Activated B cell treated with CpG ODN at 0.5 μM for 24 hours (primary cell): ENCODE measurements around the gene MAGIX. TPM values are rescaled to one million over a fixed set of nuclear protein-coding genes. Genes with fewer than 3 reads are reported as not detected.
"Not testable (repeated sequence)": the region's sequence is repeated elsewhere in the genome, so short reads cannot be mapped to it uniquely, and the experiment has no call there.

ENCODE experiments used
- ATAC-seq: fragments of 200-7000 bp; cut with Tn5 transposase; one replicate; pipeline ENCODE4 v1.10.0; 2021; ENCODE audit warnings: low read depth, mild to moderate bottlenecking, moderate library complexity
- CTCF ChIA-PET: fragments of 350-600 bp; sonication (Branson Sonifier 250); formaldehyde crosslinking; loops from one replicate; lab custom pipeline; 2021; ENCODE audit warnings: antibody characterized with exemption; lab: Charles Lee
- POLR2A ChIA-PET: fragments of 350-600 bp; sonication (Branson Sonifier 250); formaldehyde crosslinking; loops from one replicate; lab custom pipeline; 2021; ENCODE audit warnings: antibody characterized with exemption; lab: Charles Lee
- DNase-seq: peaks from one replicate; pipeline ENCODE4 v3.0.0; 2022
- H3K27ac Mint-ChIP-seq: one replicate; pipeline ENCODE4 v1.8.0; 2020; ENCODE audit warnings: mixed read lengths
- H3K27me3 Mint-ChIP-seq: one replicate; pipeline ENCODE4 v1.8.0; 2021; ENCODE audit warnings: mixed read lengths
- H3K36me3 Mint-ChIP-seq: one replicate; pipeline ENCODE4 v1.8.0; 2021; ENCODE audit warnings: low read depth, mixed read lengths
- H3K4me1 Mint-ChIP-seq: one replicate; pipeline ENCODE4 v1.8.0; 2021; ENCODE audit warnings: mixed read lengths
- H3K4me3 Mint-ChIP-seq: one replicate; pipeline ENCODE4 v1.8.0; 2020; ENCODE audit warnings: mild to moderate bottlenecking, mixed read lengths
- H3K9me3 Mint-ChIP-seq: one replicate; pipeline ENCODE4 v1.8.0; 2020; ENCODE audit warnings: mixed read lengths
- intact Hi-C: fragments of 100-400 bp; cut with micrococcal nuclease; formaldehyde crosslinking; loops from one replicate; pipeline ENCODE4 v1.15.1; 2024
- total RNA-seq: library from RNA; stranded (reverse); gene quantifications from 2 replicates; pipeline ENCODE4 v1.2.3, GENCODE V29; 2022
- TF ChIP-seq, protein P1 (sequence below): fragments of 200-600 bp; IDR thresholded peaks from one replicate; pipeline ENCODE4 v1.8.0; 2022; ENCODE audit warnings: antibody characterized with exemption, mild to moderate bottlenecking

The MAGIX gene
- total RNA-seq, 1 donor from 2014 or later: 1.5 TPM

DNA sequence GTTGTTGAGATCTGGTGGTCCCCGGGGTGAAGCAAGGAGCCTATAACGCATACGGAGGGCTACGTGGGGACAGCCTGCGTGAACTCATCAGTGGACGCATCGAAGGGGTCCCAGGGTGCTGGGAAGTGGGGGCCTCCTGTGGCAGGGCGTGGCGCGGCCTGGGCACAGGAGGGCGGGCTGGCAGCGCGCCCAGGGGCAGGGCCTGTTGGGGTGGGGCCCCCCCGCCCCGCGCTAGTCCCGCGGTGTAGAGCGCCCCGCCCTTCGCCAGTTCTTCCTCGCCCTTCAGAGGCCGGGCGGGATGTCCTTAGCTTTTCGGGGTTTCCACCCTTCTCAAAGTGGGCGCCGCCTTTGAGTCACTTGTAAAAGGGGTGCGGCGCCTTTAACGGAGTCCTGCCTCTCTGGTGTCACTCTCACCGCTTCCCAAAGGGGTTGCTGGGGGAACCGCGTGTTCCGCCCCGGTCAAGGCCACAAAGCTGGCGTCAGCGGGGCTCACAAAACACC is 9.8 kb downstream of the MAGIX start:
- POLR2A ChIA-PET: interaction anchor here (0.6 to 1.7 kb wide), 9 partner anchors 9 to 338 kb away, joined by 3 to 8 read pairs (median 4); partner anchors contain the start of genes GRIPAP1 and WDR45
- CTCF ChIA-PET: no interaction called here
- DNase-seq (peak; percentile 57), ATAC-seq (peak; percentile 67)
- Mint-ChIP-seq H3K4me3 (peak overlapping the region; percentile 89), H3K36me3 (peaks cover 29% of the 10 kb centered on the region), H3K9me3 (no peaks in the 10 kb centered on the region), H3K27me3 (no peaks in the 10 kb centered on the region), H3K4me1 (peaks cover 37% of the 10 kb centered on the region), H3K27ac (peak overlapping the region; percentile 84)
- TF ChIP-seq, protein P1, sequence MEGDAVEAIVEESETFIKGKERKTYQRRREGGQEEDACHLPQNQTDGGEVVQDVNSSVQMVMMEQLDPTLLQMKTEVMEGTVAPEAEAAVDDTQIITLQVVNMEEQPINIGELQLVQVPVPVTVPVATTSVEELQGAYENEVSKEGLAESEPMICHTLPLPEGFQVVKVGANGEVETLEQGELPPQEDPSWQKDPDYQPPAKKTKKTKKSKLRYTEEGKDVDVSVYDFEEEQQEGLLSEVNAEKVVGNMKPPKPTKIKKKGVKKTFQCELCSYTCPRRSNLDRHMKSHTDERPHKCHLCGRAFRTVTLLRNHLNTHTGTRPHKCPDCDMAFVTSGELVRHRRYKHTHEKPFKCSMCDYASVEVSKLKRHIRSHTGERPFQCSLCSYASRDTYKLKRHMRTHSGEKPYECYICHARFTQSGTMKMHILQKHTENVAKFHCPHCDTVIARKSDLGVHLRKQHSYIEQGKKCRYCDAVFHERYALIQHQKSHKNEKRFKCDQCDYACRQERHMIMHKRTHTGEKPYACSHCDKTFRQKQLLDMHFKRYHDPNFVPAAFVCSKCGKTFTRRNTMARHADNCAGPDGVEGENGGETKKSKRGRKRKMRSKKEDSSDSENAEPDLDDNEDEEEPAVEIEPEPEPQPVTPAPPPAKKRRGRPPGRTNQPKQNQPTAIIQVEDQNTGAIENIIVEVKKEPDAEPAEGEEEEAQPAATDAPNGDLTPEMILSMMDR: no peak
- intact Hi-C loops: loop anchor here (1.0 to 5.0 kb wide), 5 partner anchors 8 to 170 kb away; partner anchors contain the start of genes GRIPAP1 and PRICKLE3

DNA sequence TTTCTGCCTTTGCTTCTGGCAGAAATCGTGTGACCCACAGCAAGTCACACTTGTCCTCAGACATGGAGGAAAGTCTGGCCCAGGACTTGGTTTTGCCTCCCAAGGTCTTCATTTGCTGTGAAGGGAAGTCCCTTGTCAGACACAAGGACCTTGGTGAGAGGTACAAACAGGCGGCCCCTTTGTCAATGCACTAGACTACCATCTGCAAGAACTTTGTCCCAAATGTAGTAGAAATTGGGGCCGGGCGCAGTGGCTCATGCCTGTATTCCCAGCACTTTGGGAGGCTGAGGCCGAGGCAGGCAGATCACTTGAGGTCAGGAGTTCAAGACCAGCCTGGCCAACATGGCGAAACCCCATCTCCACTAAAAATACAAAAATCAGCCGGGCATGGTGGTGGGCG is 11.0 kb downstream of the MAGIX start:
- POLR2A ChIA-PET, ATAC-seq, CTCF ChIA-PET, H3K4me3 Mint-ChIP-seq, H3K27me3 Mint-ChIP-seq, DNase-seq, H3K9me3 Mint-ChIP-seq, H3K27ac Mint-ChIP-seq: not testable (repeated sequence)
- intact Hi-C loops: loop anchor here (5.0 kb wide), 1 partner anchor 171 kb away; the partner anchor contains the start of gene GRIPAP1
- peaks cover 31% of the 10 kb centered on the region for H3K4me1 Mint-ChIP-seq
- peaks cover 36% of the 10 kb centered on the region for H3K36me3 Mint-ChIP-seq

DNA sequence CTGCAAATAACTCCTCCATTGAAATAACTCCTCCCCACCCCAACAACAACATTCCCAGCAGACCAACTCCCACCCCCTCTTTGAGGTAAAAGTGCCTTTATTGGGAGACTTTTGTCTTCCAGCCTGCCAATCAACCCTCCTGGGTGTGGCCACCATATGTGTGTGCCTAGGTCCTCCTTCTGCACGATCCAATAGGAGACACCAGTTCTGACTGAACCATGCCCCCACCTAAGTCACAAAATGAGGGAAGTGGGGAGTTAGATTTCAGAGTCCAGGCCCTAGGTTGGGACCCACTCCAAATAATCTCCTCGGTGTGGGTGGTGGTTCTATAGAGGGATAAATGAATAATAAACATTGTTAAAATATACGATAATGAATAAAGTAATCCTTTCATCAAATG is 12.2 kb downstream of the MAGIX start:
- no peak for ATAC-seq
- ChIA-PET POLR2A (no interaction called here), CTCF (no interaction called here)
- TF ChIP-seq, protein P1: no peak
- Mint-ChIP-seq H3K4me1 (peaks cover 26% of the 10 kb centered on the region), H3K9me3 (no peaks in the 10 kb centered on the region), H3K36me3 (peaks cover 46% of the 10 kb centered on the region), H3K4me3 (no peak overlapping the region), H3K27ac (peak overlapping the region; percentile 35), H3K27me3 (no peaks in the 10 kb centered on the region)
- no peak for DNase-seq
- intact Hi-C loops: loop anchor here (5.0 kb wide), 1 partner anchor 172 kb away; the partner anchor contains the start of gene GRIPAP1

DNA sequence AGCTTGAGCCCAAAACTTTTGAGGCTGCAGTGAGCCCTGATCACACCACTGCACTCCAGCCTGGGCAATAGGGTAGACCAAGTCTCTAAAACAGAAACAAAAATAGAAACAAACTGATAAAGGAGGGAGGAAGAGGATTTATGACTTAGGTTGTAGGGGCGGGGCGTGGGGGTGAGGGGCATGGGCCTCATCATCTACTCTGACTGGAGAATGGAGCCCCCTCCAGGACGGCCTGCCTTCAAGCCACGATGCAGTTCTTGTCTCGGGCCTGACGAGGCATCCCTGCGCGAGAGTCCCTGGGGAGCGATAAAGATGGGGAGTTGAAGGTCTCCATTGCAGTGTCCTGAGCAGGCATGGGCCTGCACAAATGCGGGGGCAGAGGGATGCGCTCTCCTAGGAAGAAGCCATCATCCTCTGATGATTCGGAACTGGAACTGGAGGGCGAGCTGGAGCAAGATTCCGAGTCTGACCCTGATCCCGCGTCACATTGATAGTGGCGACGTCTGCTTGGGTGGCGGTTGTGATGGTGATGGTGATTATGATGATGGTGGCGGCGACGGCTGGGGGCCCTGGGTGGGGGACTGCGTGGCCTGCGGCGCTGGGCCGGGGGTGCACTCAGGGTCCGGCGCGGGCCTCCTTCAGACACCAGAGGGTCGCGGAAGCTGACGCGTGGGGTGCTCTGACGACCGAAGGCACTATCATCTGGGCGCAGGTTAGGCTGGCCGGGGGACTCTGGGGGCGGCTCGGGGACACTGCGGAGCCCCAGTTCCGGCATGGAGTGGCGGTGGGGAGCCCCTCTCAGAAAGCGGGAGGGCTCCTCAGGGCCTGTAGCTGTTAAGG is 13.1 kb downstream of the MAGIX start:
- Mint-ChIP-seq H3K36me3 (peaks cover 52% of the 10 kb centered on the region), H3K27me3 (no peaks in the 10 kb centered on the region), H3K4me1 (peaks cover 26% of the 10 kb centered on the region), H3K4me3 (no peak overlapping the region), H3K27ac (peak overlapping the region; percentile 72), H3K9me3 (no peaks in the 10 kb centered on the region)
- DNase-seq (no peak), ATAC-seq (no peak)
- CTCF ChIA-PET: no interaction called here
- POLR2A ChIA-PET: interaction anchor here (0.6 kb wide), 1 partner anchor 19 kb away, joined by 5 read pairs; no protein-coding TSS in a partner anchor
- intact Hi-C loops: no loop called here
- TF ChIP-seq, protein P1: no peak

DNA sequence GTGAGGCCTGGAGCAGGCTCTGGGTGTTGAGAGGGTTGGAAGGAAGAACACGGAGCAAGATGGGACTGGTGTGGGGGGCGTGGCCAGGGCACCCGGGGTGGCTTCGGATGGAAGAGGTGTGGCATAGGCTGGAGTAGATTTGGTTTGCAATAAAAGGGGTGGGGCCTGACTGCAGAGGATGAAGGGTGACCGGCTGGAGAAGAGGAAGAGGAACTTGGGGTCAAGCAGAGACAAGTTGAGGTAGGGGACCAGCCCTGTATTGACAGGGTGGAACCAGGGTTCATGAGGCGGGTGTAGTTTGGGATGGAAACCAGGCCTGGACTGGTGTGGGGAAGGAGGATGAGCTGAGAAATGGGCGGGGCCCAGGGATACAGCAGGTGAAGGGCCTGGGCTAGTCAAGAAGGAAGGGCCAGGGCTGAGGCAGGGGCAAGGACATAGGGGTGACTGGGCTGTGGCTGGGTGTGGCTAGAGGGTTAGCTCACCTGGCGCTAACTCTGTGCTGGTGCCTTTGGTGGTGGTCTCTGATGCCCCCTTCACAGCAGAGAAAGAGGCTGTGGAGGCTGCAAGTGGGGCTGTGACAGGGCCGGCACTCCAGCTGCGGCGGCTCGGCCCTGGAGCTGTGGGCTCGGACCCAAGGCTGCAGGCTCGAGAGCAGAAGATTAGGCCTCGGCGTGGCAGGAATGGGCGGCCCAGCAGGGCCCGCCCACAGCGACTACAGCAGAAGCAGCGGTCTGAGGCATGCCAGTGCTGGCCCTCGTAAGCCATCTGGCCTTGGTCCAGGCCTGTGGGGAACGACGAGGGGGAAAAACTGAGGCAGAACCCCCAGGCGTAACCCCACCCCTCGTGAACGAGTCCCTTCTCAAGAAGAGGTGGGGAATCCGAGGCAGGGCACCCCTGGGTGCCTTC is 14.1 kb downstream of the MAGIX start:
- H3K27ac Mint-ChIP-seq: peak overlapping the region; percentile 72
- TF ChIP-seq, protein P1: no peak
- DNase-seq (no peak), ATAC-seq (no peak)
- no peaks in the 10 kb centered on the region for H3K9me3 Mint-ChIP-seq
- ChIA-PET CTCF (no interaction called here), POLR2A (interaction anchor here (0.8 to 1.1 kb wide), 2 partner anchors 9 to 11 kb away, joined by 3 to 4 read pairs; no protein-coding TSS in a partner anchor)
- peaks cover 24% of the 10 kb centered on the region for H3K4me1 Mint-ChIP-seq
- H3K27me3 Mint-ChIP-seq: no peaks in the 10 kb centered on the region
- H3K4me3 Mint-ChIP-seq: no peak overlapping the region
- intact Hi-C loops: no loop called here
- peaks cover 55% of the 10 kb centered on the region for H3K36me3 Mint-ChIP-seq
